ENCODE results near the gene TMEM232. TPM values are rescaled to one million over a fixed set of nuclear protein-coding genes. Genes with fewer than 3 reads are reported as not detected.

TMEM232 gene
- total RNA-seq, 1 donor from 2014 or later = 6.1 TPM

GRCh38 chr5:110618941-110619340 is 107.5 kb downstream of the TMEM232 start:
- DNase-seq (ENCODE audit: low read depth, low spot score) = no peak
- peaks cover 6% of the 10 kb centered on the region for H3K4me1 Mint-ChIP-seq
- TF ChIP-seq CTCF (conservative IDR thresholded peaks at IDR 0.05) = no peak
- no peaks in the 10 kb centered on the region for H3K36me3 Mint-ChIP-seq (ENCODE audit: low read depth)
- no peaks in the 10 kb centered on the region for H3K9me3 Mint-ChIP-seq
- no peak overlapping the region for H3K27ac Mint-ChIP-seq (ENCODE audit: unreplicated experiment)
- no peak overlapping the region for H3K4me3 Mint-ChIP-seq
- no peaks in the 10 kb centered on the region for H3K27me3 Mint-ChIP-seq (ENCODE audit: low read depth)

- Mint-ChIP-seq H3K4me1 (no peaks in the 10 kb centered on the region), H3K27me3 (ENCODE audit: low read depth) (no peaks in the 10 kb centered on the region), H3K9me3 (no peaks in the 10 kb centered on the region), H3K36me3 (ENCODE audit: low read depth) (no peaks in the 10 kb centered on the region), H3K4me3 (no peak overlapping the region), H3K27ac (ENCODE audit: unreplicated experiment) (no peak overlapping the region)
- no peak for TF ChIP-seq CTCF (conservative IDR thresholded peaks at IDR 0.05)
- no peak for DNase-seq (ENCODE audit: low read depth, low spot score)
Observed at GRCh38 chr5:110616009-110616408, 110.5 kb downstream of the TMEM232 start.

GRCh38 chr5:110612794-110613247 is 113.7 kb downstream of the TMEM232 start:
- Mint-ChIP-seq H3K36me3 (ENCODE audit: low read depth) (no peaks in the 10 kb centered on the region), H3K4me3 (no peak overlapping the region), H3K27me3 (ENCODE audit: low read depth) (no peaks in the 10 kb centered on the region), H3K27ac (ENCODE audit: unreplicated experiment) (no peak overlapping the region), H3K9me3 (no peaks in the 10 kb centered on the region), H3K4me1 (no peaks in the 10 kb centered on the region)
- DNase-seq (ENCODE audit: low read depth, low spot score) = no peak
- TF ChIP-seq CTCF (conservative IDR thresholded peaks at IDR 0.05) = no peak

GRCh38 chr5:110611817-110612216 is 114.7 kb downstream of the TMEM232 start:
- TF ChIP-seq CTCF (conservative IDR thresholded peaks at IDR 0.05) = no peak
- Mint-ChIP-seq H3K27me3 (ENCODE audit: low read depth) (no peaks in the 10 kb centered on the region), H3K4me1 (no peaks in the 10 kb centered on the region), H3K36me3 (ENCODE audit: low read depth) (no peaks in the 10 kb centered on the region), H3K4me3 (no peak overlapping the region), H3K27ac (ENCODE audit: unreplicated experiment) (no peak overlapping the region), H3K9me3 (no peaks in the 10 kb centered on the region)
- DNase-seq (ENCODE audit: low read depth, low spot score) = no peak

GRCh38 chr5:110594866-110595265 is 131.6 kb downstream of the TMEM232 start:
- no peak for TF ChIP-seq CTCF (conservative IDR thresholded peaks at IDR 0.05)
- no peak for DNase-seq (ENCODE audit: low read depth, low spot score)
- Mint-ChIP-seq H3K4me1 (no peaks in the 10 kb centered on the region), H3K27me3 (ENCODE audit: low read depth) (no peaks in the 10 kb centered on the region), H3K4me3 (no peak overlapping the region), H3K9me3 (peaks cover 9% of the 10 kb centered on the region), H3K27ac (ENCODE audit: unreplicated experiment) (no peak overlapping the region), H3K36me3 (ENCODE audit: low read depth) (peaks cover 3% of the 10 kb centered on the region)

- H3K4me1 Mint-ChIP-seq = no peaks in the 10 kb centered on the region
- H3K27ac Mint-ChIP-seq (ENCODE audit: unreplicated experiment) = no peak overlapping the region
- H3K4me3 Mint-ChIP-seq = no peak overlapping the region
- no peaks in the 10 kb centered on the region for H3K9me3 Mint-ChIP-seq
- DNase-seq (ENCODE audit: low read depth, low spot score) = no peak
- peak; percentile 59 for TF ChIP-seq CTCF (conservative IDR thresholded peaks at IDR 0.05)
- no peaks in the 10 kb centered on the region for H3K36me3 Mint-ChIP-seq (ENCODE audit: low read depth)
- no peaks in the 10 kb centered on the region for H3K27me3 Mint-ChIP-seq (ENCODE audit: low read depth)
Observed at GRCh38 chr5:110590187-110590586, 136.3 kb downstream of the TMEM232 start.

All from neural crest cell (in vitro differentiated cells).